ENCODE results near the gene HS6ST1.

GRCh38 chr2:128284841-128285240 lies 33.8 kb downstream of the HS6ST1 start:
- TF ChIP-seq CTCF (IDR thresholded peaks at IDR 0.05) (no peak), POLR2AphosphoS5 (IDR thresholded peaks at IDR 0.05) (no peak), EP300 (IDR thresholded peaks at IDR 0.05) (no peak), POLR2A (IDR thresholded peaks at IDR 0.05) (no peak)
